C4-2B (cell line): ENCODE results near the gene COX8A.

Experiments used
- CTCF ChIP-seq: fragments of 450-650 bp; conservative IDR thresholded peaks from 2 replicates; pipeline ENCODE4 v1.5.1; 2017; ENCODE audit warnings: mild to moderate bottlenecking
- ZFX ChIP-seq: fragments of 450-650 bp; IDR thresholded peaks from 2 replicates; pipeline ENCODE4 v1.6.1; 2017

- TF ChIP-seq CTCF (no peak), ZFX (no peak)
Measured at GRCh38 chr11:63961608-63962412, 12.6 kb upstream of the COX8A start.
